Psoas muscle (tissue), 8 donors: ENCODE data around the gene TMTC4. TPM values are rescaled to one million over a fixed set of nuclear protein-coding genes. Genes with fewer than 3 reads are reported as not detected.

Source experiments
- ATAC-seq, 4 donors: fragments of 200-7000 bp; cut with Tn5 transposase; one replicate each; pipeline ENCODE4 v1.9.1; 2020; ENCODE audit warnings: moderate library complexity in 3 of 4, mild to moderate bottlenecking in 2 of 4
- DNase-seq, 2 donors: peaks; one replicate each; pipeline ENCODE4 v3.0.0-alpha.2; 2020
- H3K27ac ChIP-seq: fragments of 200-600 bp; one replicate; pipeline ENCODE4 v1.8.0; 2022
- H3K27me3 ChIP-seq, 3 donors: fragments of 200-600 bp in 1 of 3; one replicate each; pipeline versions ENCODE4 v1.6.1 to v1.8.0; 2013 to 2022; ENCODE audit warnings: low read length in 2 of 3, mild to moderate bottlenecking in 2 of 3, moderate library complexity in 1 of 3; ENCODE audit not compliant: insufficient read depth in 3 of 3
- H3K36me3 ChIP-seq, 2 donors: fragments of 200-600 bp in 1 of 2; one replicate each; pipeline versions ENCODE4 v1.6.1 to v1.8.0; 2013 to 2022; ENCODE audit warnings: low read depth in 1 of 2, mild to moderate bottlenecking in 1 of 2, moderate library complexity in 1 of 2; ENCODE audit not compliant: insufficient read depth in 1 of 2
- H3K4me1 ChIP-seq: fragments of 200-600 bp; one replicate; pipeline ENCODE4 v1.8.0; 2022
- H3K4me3 ChIP-seq: fragments of 200-600 bp; one replicate; pipeline ENCODE4 v1.8.0; 2022; ENCODE audit warnings: mild to moderate bottlenecking
- H3K9me3 ChIP-seq: fragments of 200-600 bp; one replicate; pipeline ENCODE4 v1.8.0; 2022
- whole genome bisulfite sequencing, 3 donors: extraction: QIAGEN DNeasy Blood & Tissue Kit; methylation state at CpG; one replicate each; pipeline versions ENCODE4 v1.1.6 to v1.1.7; 2013; 5-methylcytosine and 5-hydroxymethylcytosine counted together
- intact Hi-C, 2 donors: fragments of 100-400 bp; cut with DNase I; formaldehyde crosslinking; loops; one replicate each; pipeline versions ENCODE4 v1.11.0 to v1.14.2; 2022
- long read RNA-seq, 2 donors: library from polyadenylated mRNA; unstranded; transcript quantifications; one replicate each; pipeline ENCODE4 v2.0.0, GENCODE V29; 2021
- polyA plus RNA-seq, 3 donors: library from polyadenylated mRNA; stranded (reverse); fragments of 200-250 nt; gene quantifications; one replicate each; pipeline ENCODE4 v1.2.3, GENCODE V29; 2013
- total RNA-seq, 4 donors: library from RNA; stranded (reverse); fragmentation: NEBNext Ultra II Directional in 2 of 4; extraction: Animal tissue kit (Norgen Biotek cat#: 25700) in 2 of 4; gene quantifications; one replicate each; pipeline versions ENCODE4 v1.2.1 to v1.2.4, GENCODE V29; 2021 to 2023
- TF ChIP-seq, protein P1 (sequence below): fragments of 200-600 bp; IDR thresholded peaks from one replicate; pipeline ENCODE4 v1.8.0; 2022; ENCODE audit warnings: antibody characterized with exemption
- donor health status: healthy with polysubstance abuse.
- donor health status: DM: no; HTN: no; CAD: no; lungs with moderate emphysema.
- donor health status: Bipolar disorder and iron deficiency.
- donor health status: healthy.
- donor health status: DM: yes; HTN: yes; CAD: no.
- donor health status: DM: no; HTN: no; CAD: no.
- donor health status: DM: no; HTN: no; CAD: no.
- donor health status: DM: yes; HTN: yes; CAD: no.

TMTC4 gene, protein sequence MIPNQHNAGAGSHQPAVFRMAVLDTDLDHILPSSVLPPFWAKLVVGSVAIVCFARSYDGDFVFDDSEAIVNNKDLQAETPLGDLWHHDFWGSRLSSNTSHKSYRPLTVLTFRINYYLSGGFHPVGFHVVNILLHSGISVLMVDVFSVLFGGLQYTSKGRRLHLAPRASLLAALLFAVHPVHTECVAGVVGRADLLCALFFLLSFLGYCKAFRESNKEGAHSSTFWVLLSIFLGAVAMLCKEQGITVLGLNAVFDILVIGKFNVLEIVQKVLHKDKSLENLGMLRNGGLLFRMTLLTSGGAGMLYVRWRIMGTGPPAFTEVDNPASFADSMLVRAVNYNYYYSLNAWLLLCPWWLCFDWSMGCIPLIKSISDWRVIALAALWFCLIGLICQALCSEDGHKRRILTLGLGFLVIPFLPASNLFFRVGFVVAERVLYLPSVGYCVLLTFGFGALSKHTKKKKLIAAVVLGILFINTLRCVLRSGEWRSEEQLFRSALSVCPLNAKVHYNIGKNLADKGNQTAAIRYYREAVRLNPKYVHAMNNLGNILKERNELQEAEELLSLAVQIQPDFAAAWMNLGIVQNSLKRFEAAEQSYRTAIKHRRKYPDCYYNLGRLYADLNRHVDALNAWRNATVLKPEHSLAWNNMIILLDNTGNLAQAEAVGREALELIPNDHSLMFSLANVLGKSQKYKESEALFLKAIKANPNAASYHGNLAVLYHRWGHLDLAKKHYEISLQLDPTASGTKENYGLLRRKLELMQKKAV
- total RNA-seq: 10 to 100 TPM in 1 of 4 donors, 1 to 10 TPM in 3; 6.8 to 10.1 (median 7.4) TPM
- 1 to 10 TPM; 3.6 to 8.5 (median 4.1) TPM for polyA plus RNA-seq
- long read RNA-seq, donor 1, transcript TMTC4-202 (19 exons, 3,602 nt): major isoform, 5 of 13 reads
- long read RNA-seq, donor 1, partial matches to known transcripts: 1 of 13 reads
- long read RNA-seq, donor 1, other reads (novel, unspliced or antisense): 3 of 13 reads
- long read RNA-seq, donor 2, transcript TMTC4-203 (18 exons, 3,483 nt): major isoform, 5 of 24 reads
- long read RNA-seq, donor 2, partial matches to known transcripts: 3 of 24 reads
- long read RNA-seq, donor 2, other reads (novel, unspliced or antisense): 13 of 24 reads

- H3K36me3 ChIP-seq: peaks cover 0 to 6% of the 10 kb centered on the region in 2 donors
- intact Hi-C loops: no loop called here
- ATAC-seq: peak in 1 of 4 donors; percentile 24
- H3K27ac ChIP-seq: peak within 1 kb of the TSS; percentile 84
- TF ChIP-seq, protein P1, sequence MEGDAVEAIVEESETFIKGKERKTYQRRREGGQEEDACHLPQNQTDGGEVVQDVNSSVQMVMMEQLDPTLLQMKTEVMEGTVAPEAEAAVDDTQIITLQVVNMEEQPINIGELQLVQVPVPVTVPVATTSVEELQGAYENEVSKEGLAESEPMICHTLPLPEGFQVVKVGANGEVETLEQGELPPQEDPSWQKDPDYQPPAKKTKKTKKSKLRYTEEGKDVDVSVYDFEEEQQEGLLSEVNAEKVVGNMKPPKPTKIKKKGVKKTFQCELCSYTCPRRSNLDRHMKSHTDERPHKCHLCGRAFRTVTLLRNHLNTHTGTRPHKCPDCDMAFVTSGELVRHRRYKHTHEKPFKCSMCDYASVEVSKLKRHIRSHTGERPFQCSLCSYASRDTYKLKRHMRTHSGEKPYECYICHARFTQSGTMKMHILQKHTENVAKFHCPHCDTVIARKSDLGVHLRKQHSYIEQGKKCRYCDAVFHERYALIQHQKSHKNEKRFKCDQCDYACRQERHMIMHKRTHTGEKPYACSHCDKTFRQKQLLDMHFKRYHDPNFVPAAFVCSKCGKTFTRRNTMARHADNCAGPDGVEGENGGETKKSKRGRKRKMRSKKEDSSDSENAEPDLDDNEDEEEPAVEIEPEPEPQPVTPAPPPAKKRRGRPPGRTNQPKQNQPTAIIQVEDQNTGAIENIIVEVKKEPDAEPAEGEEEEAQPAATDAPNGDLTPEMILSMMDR: no peak
- 0% methylated on average over 1 to 41 of the region's 45 CpGs for WGBS, 3 donors
- H3K9me3 ChIP-seq: no peaks in the 10 kb centered on the region
- H3K4me1 ChIP-seq: peaks cover 5% of the 10 kb centered on the region
- no peaks in the 10 kb centered on the region for H3K27me3 ChIP-seq
- no peak for DNase-seq
- peak within 1 kb of the TSS; percentile 69 for H3K4me3 ChIP-seq
Measured at GRCh38 chr13:100674572-100674871, at the start of gene TMTC4. Gene TMTC4, minus strand, starts transcription at chr13:100674795. Its CDS starts 4,433 bp downstream, at chr13:100670362.

DNA sequence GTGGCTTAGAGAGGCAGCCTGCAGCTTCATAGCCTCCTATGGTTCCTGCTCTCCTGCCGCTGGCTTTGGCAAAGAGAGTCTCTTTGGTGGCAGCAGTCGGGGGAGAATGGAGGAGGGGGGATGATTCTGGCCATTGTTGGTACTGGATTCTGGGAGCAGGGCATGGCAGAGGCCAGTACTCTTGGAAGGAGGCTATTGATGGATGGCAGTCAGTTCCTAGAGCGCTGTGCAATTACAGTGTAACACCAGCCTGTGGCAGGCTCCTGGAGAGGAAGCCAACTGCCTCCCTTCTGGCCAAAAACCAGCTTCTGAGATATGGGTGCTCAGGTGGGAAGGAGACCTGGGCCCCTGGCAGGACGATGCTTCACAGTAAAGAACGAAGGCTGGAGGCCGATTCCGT lies 47.9 kb upstream of the TMTC4 start:
- intact Hi-C loops: no loop called here
- Histone ChIP-seq H3K4me1 (no peaks in the 10 kb centered on the region), H3K36me3 (no peaks in the 10 kb centered on the region), H3K27ac (no peak overlapping the region), H3K9me3 (no peaks in the 10 kb centered on the region), H3K4me3 (no peak overlapping the region), H3K27me3 (peaks cover 0 to 3% (median 0%) of the 10 kb centered on the region in 3 donors)
- no peak for ATAC-seq
- WGBS, 3 donors: 75 to 80% (median 77%) methylated on average over 7 of the region's 7 CpGs
- TF ChIP-seq, protein P1: no peak
- no peak for DNase-seq

DNA sequence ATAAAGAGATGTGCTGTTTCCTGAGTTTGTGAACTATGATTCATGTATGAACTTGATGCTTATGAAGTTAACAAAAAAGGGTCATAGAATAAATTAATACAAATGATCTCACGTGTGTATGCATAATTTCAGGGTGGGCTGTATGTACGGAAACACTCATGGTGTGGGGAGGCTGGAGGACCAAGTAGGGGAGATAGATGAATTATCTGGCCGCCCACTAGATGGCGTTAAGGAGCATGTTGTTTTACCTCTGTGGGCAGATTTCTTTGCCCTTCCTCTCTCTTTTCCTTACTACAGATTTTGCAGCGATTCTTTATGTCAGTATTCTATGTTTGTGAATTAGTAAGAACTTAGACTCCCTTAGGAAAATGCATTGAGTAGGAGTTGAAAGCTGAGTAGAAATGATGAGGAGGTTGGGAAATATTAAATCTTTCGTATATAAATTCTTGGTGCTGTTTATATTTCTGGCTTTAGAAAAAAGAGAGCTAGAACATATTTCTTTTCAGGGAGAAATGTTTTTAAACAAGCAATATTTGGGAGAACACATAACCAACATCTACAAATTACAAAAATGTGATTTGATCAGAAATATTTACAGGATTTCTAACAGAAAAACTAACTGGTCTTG lies 47.4 kb upstream of the TMTC4 start:
- Histone ChIP-seq H3K27ac (no peak overlapping the region), H3K4me1 (no peaks in the 10 kb centered on the region), H3K27me3 (peaks cover 0 to 3% (median 0%) of the 10 kb centered on the region in 3 donors), H3K9me3 (no peaks in the 10 kb centered on the region), H3K36me3 (no peaks in the 10 kb centered on the region), H3K4me3 (no peak overlapping the region)
- DNase-seq: no peak
- 15 to 20% (median 18%) methylated on average over 6 of the region's 6 CpGs for WGBS, 3 donors
- ATAC-seq: no peak
- TF ChIP-seq, protein P1: peak; percentile 53
- intact Hi-C loops: no loop called here

DNA sequence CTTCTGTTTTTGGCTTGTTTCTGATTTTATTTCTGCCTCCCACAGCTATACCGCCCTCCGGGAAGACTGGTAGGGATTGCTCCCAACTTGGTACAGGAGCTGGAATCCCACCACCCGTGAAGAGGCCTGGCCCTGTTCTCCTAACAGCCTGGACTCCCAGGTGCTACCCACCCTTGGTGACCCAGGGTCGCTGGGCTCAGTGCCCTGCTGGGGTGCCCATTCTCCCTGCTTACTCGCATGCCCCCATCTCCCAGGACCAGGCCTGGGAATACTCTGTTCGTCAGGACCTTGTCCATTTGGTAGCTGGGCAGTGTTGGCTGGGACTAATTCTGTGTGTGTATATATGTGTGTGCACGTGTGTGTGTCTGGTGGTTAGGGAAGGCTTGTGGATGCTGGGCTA lies 41.0 kb upstream of the TMTC4 start:
- no peaks in the 10 kb centered on the region for H3K9me3 ChIP-seq
- intact Hi-C loops: no loop called here
- no peaks in the 10 kb centered on the region for H3K36me3 ChIP-seq
- ATAC-seq (no peak), DNase-seq (no peak)
- peaks cover 0 to 3% (median 0%) of the 10 kb centered on the region in 3 donors for H3K27me3 ChIP-seq
- H3K4me3 ChIP-seq: no peak overlapping the region
- TF ChIP-seq, protein P1: no peak
- 87 to 92% (median 91%) methylated on average over 7 of the region's 7 CpGs for WGBS, 3 donors
- no peak overlapping the region for H3K27ac ChIP-seq
- H3K4me1 ChIP-seq: no peaks in the 10 kb centered on the region
